GM18520 (cell line): ENCODE measurements around the gene PLA2G4B.

Experiments used
- ATAC-seq: cut with Tn5 transposase; IDR thresholded peaks from one replicate; pipeline ENCODE4 v1.9.1; 2021; ENCODE audit not compliant: unreplicated experiment

Gene PLA2G4B

GRCh38 chr15:41809121-41809520 lies 29.5 kb upstream of the PLA2G4B start:
- ATAC-seq: no peak

GRCh38 chr15:41809526-41810220 lies 29.0 kb upstream of the PLA2G4B start:
- no peak for ATAC-seq

- ATAC-seq: no peak
Measured at GRCh38 chr15:41810651-41811431, 27.8 kb upstream of the PLA2G4B start.

- no peak for ATAC-seq
Measured at GRCh38 chr15:41811432-41812195, 27.0 kb upstream of the PLA2G4B start.

GRCh38 chr15:41812820-41813375 lies 25.7 kb upstream of the PLA2G4B start:
- ATAC-seq: no peak

GRCh38 chr15:41813426-41813825 lies 25.2 kb upstream of the PLA2G4B start:
- no peak for ATAC-seq

- ATAC-seq: no peak
Measured at GRCh38 chr15:41814534-41814933, 24.1 kb upstream of the PLA2G4B start.

GRCh38 chr15:41816788-41817187 lies 21.9 kb upstream of the PLA2G4B start:
- ATAC-seq: no peak

- no peak for ATAC-seq
Measured at GRCh38 chr15:41817327-41817726, 21.3 kb upstream of the PLA2G4B start.

GRCh38 chr15:41817781-41818180 lies 20.9 kb upstream of the PLA2G4B start:
- no peak for ATAC-seq

GRCh38 chr15:41819455-41820050 lies 19.1 kb upstream of the PLA2G4B start:
- no peak for ATAC-seq

- ATAC-seq: no peak
Measured at GRCh38 chr15:41820791-41821423, 17.7 kb upstream of the PLA2G4B start.

- ATAC-seq: no peak
Measured at GRCh38 chr15:41821831-41822230, 16.8 kb upstream of the PLA2G4B start.

- ATAC-seq: no peak
Measured at GRCh38 chr15:41822471-41822870, 16.2 kb upstream of the PLA2G4B start.

- no peak for ATAC-seq
Measured at GRCh38 chr15:41822957-41823356, 15.7 kb upstream of the PLA2G4B start.

GRCh38 chr15:41823502-41823901 lies 15.1 kb upstream of the PLA2G4B start:
- no peak for ATAC-seq

- no peak for ATAC-seq
Measured at GRCh38 chr15:41824062-41824745, 14.4 kb upstream of the PLA2G4B start.

GRCh38 chr15:41825145-41825544 lies 13.5 kb upstream of the PLA2G4B start:
- ATAC-seq: no peak

GRCh38 chr15:41825572-41826535 lies 12.8 kb upstream of the PLA2G4B start:
- ATAC-seq: no peak
